GM18868 (cell line): ENCODE measurements around the gene SHROOM3.

Experiments used
- ATAC-seq: cut with Tn5 transposase; IDR thresholded peaks from one replicate; pipeline ENCODE4 v1.9.1; 2021; ENCODE audit warnings: mild to moderate bottlenecking, moderate library complexity; ENCODE audit not compliant: unreplicated experiment

Gene SHROOM3

DNA sequence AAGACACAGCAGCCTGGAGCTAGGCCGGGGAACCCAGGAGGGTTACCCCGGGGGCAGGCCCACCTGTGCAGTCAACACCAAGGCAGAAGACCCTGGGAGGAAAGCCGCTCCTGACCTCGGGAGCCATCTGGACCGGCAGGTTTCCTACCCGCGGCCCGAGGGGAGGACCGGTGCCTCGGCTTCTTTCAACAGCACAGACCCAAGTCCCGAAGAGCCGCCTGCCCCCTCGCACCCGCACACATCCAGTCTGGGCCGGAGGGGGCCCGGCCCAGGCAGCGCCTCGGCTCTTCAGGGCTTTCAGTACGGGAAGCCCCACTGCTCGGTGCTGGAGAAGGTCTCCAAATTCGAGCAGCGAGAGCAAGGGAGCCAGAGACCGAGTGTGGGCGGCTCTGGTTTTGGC, 305.2 kb downstream of the SHROOM3 start:
- ATAC-seq, result no peak

DNA sequence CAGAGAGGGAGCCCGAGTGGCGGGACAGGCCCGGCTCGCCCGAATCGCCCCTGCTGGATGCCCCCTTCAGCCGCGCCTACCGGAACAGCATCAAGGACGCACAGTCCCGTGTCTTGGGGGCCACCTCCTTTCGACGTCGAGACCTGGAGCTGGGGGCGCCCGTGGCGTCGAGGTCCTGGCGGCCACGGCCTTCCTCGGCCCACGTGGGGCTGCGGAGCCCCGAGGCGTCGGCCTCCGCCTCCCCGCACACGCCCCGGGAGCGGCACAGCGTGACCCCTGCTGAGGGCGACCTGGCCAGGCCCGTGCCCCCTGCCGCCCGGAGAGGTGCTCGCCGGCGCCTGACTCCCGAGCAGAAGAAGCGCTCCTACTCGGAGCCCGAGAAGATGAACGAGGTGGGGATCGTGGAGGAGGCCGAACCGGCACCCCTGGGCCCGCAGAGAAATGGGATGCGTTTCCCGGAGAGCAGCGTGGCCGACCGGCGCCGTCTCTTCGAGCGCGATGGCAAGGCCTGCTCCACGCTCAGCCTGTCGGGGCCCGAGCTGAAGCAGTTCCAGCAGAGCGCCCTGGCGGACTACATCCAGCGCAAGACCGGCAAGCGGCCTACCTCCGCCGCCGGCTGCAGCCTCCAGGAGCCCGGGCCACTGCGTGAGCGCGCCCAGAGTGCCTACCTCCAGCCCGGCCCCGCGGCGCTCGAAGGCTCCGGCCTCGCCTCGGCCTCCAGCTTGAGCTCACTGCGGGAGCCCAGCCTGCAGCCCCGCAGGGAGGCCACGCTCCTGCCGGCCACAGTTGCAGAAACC, 306.0 kb downstream of the SHROOM3 start:
- ATAC-seq, result no peak

DNA sequence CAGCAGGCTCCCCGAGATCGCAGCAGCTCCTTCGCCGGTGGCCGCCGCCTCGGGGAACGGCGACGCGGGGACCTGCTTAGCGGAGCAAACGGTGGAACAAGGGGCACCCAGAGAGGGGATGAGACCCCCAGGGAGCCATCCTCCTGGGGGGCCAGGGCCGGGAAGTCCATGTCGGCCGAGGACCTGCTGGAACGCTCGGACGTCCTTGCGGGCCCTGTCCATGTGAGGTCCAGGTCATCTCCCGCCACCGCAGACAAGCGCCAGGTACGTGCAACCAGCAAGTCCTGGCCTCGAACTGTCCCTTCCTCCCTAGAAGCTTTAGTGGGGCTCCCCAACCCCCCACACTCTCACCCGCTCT, 306.6 kb downstream of the SHROOM3 start:
- no peak for ATAC-seq

DNA sequence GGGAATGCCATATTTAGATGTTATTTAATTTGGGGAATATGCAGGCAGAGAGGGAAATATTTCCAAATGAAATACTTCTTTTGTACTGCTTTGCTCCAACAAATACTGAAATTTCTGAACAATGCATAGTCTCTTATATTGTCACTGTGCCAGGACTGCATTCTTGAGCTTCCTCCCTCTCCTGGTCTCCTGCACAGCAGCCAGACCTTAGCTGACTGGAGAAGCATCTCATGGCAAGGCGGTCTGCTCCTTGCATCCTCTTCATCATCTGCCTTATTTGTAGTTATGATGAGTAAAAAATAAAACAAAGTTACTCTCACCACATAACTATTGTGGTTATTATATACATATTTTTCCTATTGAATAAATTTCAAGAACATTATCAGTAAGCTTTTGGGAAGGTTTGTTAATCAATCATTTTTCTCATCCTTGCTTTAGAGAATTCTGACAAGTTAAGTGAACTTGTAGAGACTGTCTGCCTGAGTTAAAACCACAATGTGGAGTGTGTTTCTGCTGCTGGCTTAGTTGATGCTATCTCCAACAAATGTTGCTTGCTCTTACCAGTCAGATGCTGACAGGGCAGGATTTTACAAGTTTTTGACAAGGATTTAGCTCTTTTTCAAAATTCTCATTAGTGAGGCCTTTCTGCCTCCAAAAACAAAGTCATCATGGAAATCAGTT, 309.4 kb downstream of the SHROOM3 start:
- no peak for ATAC-seq

DNA sequence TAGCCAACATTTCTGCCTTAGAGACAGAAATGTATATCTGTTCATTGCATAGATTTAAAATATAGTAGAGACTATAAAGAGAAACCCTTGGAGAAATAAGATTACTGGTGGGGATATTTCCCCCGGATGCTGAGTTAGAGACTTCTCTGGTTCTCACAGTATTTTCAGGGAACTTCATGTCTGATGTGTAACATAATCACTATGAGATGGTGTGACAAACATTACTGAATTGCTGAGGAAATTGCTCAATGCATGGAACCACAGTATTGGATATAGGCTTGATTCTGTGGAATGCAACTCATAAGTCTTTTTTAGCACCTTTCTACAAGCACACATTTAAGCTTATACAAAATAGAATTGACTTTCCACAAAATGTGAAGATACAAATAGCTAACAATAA, 310.2 kb downstream of the SHROOM3 start:
- no peak for ATAC-seq

DNA sequence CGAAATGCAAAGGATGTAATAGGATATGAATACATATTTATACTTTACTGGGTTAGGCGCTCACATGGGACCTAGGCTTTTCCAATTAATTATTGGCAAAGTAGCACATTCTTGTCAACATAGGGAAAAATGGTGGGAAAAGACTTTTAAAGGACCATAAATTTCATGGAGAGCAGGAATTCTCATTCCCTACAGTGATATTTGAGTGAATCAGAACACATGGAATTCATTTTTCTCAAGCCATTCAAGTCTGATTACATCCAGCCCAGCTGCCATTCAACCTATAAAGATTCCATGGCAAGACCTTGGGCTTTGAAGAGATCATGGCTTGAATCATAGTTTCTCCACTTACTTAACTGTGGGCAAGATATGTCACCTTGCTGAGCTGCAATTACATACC, 312.5 kb downstream of the SHROOM3 start:
- no peak for ATAC-seq

DNA sequence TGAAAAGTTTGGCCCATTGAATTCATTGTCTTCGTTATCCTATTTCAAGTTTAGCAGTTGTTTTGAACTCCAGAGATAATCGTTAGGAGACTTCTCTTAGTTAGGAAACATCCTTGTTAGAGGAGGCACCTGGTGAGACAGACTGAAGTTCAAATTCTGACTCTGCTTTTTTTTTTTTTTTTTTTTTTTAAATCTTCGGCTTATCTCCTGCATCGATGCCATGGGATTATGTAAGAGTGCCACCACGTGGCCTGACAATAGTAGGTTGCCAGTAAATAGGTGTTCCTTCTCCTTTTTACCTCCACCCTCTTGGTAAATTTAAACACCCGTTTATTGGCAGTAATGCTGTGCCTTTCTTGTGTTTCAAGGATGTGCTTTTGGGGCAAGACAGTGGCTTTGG, 313.6 kb downstream of the SHROOM3 start:
- ATAC-seq, result no peak

DNA sequence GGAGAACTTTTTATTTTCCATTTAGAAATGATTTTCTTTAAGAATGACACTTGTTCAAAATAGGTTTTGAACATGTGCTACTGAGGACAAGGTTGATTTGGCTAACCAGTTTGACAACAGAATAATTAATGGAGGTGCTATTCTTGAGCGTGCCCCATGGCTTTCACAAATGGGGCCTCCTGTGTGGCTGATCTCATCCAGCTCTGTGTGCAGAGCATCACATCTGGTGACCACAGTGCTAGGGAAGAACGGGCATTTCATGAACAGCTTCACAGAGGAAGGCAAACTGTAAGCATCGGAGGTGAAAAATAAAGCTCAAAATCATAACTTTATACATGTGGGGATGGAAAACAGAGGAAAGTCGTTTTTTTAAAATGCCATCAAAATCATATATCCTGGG, 314.3 kb downstream of the SHROOM3 start:
- ATAC-seq, result no peak

DNA sequence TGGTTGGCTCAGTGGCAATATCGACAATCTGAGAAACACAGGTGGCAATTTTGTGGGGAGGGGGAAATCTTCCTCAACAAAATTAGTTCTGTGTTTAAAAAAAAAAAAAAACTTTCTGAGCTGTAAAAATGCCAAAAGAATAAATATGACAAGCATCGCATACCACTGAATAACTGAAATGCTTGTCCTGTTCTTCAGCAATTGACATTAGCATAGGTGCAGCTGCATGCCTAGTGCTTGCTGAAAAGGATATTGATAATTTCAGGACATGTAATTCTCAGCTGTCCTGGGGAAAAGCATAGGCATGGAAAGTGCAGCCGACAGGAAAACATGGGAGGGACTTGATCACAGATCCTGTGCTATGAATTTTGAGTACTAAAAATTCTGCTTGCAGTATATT, 315.7 kb downstream of the SHROOM3 start:
- ATAC-seq, result no peak

DNA sequence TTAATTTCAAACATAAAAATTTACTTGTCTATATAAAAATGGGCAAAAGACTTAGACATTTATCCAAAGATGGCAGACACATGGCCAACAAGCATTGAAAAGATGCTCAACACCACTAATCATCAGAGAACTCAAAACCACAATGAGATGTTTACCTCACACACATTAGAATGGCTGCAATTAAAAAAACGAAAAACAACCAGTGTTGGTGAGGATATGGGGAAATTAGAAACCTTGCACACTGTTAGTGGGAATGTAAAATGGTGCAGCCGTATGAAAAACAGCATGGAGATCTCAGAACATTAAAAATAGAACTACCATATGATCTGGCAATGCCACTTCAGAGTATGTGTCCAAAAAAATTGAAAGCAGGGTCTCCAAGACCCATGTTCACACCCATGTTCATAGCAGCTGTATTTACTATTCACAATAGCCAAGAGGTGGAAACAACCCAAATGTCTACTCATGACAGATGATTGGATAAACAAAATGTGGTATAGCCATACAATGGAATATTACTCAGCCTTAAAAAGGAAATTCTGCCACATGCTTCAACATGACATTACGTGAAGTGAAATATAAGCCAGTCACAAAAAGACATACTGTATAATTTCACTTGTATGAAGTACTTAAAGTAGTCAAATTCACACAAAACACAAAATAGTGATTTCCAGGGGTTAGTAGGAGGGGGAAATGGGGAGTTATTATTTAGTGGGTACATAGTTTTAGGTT, 316.7 kb downstream of the SHROOM3 start:
- ATAC-seq, result no peak

DNA sequence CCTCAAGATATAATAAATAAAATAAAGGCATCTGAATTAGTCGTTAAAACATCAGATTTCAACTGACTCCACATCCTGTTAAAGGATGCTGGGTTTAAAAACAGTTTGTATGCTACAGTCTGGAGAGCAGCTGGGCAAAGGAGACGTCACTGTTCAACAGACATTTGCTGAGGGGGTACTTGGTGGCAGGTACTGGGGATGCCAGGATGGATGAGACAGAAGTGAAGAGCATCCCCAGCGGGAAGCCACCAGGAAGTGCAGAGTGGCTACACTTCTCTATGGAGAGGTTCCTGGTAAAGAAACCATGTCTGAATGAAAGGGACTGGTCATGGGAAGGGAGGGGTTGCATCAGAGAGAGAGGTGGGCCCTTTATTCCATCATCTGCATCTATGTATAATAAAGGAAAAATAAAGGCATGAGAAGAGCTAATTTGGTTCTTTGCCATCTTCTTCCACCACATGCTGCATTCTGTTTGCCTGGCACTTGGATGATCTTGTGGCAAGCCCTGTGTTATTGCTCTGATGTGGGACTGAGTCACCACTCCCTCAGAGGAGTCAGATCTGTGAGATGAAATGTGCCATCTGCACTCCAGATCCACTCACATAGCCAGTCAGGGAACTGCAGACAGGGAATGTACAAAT, 318.0 kb downstream of the SHROOM3 start:
- ATAC-seq, result no peak

DNA sequence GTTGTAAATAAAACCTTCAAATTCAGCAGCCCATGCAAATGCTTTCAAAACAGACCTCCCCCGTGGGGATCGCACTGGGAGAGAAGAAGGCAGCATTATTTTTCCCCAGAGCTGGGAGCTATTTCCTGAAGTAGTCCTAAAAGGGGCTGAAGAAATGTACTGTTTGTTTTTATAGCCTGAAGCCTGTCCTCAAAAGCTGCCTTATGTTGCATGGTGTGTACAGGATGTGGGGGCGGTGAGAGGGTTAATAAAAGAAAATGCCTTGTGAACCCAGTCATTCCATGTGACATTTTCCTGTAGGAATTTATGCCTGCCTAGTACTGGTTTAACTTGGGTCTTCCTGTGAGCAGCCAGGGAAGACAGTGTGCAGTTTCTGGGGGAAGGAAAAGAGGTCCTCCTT, 318.8 kb downstream of the SHROOM3 start:
- ATAC-seq, result no peak

DNA sequence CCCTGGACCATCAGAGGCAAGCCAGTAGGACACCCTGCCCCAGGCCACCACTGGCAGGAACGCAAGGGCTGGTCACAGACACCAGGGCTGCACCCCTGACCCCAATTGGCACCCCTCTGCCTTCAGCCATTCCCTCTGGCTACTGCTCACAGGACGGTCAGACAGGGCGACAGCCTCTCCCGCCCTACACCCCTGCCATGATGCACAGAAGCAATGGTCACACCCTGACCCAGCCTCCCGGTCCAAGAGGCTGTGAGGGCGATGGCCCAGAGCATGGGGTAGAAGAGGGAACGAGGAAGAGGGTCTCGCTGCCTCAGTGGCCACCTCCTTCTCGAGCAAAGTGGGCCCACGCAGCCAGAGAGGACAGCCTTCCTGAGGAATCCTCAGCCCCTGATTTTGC, 319.4 kb downstream of the SHROOM3 start:
- no peak for ATAC-seq

DNA sequence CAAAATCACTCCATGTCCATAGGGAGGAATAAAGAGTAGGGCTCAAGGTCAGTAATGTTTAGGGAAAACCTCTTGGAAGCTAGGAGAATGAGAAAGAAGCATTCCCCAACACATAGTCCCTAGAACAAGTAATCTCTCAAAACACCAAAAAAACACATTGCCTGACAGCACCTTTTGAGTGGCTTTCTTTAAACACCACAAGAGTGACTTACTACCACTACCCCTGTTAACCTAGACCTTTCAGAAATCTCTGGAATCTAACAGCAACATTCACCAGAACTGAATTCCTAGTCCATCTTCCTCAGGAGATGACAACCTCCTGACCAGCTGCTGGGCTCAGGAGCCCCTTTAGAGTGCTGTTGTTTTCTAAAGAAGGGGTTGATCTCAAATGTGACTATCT, 320.7 kb downstream of the SHROOM3 start:
- no peak for ATAC-seq

DNA sequence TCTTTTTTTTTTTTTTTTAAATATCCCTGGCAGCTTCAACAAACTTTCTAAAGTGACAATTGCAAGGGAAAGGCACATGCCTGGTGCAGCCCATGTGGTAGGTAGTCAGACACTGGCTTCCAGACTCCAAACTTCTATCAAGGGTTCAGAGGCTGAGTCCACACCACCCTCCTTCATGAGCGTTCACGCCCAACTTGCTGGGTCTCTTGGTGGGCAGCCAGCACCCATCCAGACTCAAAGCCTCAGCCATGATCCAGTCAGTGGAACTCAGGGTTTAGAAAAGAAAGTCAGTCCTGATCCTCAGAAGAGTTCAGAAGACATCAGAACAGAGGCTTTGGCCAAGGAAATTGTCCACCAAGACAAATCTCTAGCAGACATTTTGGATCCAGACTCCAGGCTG, 321.4 kb downstream of the SHROOM3 start:
- ATAC-seq, result no peak

DNA sequence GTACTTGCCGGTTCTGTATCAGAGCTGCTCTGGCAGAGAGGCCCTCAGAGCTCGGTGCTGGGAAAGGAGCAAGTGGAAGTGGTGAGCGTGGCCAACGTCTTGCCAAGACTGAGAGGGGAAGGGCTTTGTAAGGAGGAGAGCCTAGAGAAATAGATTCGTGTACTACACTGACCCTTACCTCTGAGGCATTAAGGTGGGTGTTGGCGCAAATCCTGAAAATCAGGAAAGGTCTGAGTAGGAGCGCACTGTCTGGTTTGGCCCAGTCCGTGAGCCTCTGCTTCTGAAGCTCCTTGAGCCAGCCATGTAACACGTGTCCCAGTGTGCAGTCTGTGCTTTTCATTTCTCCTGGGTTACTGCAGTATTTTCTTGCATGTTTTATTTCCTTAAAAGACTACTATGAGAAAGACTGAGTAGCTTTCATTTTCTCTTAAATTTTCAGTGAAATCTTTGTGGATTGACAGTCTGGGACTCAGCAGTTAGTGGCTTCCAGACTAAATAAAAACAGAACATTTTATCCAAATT, 322.4 kb downstream of the SHROOM3 start:
- ATAC-seq, result no peak

DNA sequence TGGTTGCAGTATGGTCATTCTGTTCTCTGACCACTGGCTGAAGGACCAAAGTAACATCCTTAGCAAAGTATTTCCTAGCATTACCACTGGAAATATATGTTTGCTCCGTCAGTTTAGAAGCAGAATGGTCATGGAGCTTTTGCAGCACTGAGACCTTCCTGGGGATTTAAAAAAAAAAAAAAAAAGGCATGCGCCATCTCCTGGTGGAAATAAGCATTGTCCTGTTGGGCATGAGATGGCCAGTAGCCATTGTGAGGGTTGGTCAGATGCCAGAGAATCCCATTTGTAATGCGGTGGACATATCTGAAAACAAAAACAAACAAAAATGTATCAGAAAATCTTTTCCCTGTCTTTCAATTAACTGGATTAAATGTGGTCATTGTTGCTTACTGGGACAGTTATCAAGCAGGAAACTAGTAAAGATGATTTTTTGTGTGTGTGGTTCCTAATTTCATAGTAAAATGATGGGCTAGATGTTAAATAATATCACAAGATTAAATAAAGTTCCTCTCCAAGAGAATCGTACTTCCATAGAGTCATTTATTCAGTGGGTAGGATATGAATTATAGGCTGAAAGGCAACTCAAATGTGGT, 323.4 kb downstream of the SHROOM3 start:
- no peak for ATAC-seq

DNA sequence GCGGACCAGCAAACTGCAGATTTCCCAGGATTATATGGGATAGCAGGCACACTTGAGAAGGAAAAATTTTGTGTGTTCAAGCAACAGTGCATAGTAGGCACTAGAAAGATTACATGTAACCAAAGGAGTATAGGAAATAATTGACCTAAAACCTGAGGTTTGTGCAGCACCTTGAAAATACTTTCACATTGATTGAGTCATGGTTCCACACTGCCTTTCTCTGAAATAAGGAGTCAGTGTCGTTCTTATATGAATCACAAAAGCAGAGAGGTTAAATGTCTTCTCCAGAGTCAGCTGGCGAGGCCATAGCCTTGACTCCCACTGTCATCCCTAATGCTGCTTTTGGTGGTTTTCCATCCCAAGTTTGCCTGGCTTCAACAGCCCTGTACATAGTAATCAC, 324.0 kb downstream of the SHROOM3 start:
- peak; percentile 53 for ATAC-seq

DNA sequence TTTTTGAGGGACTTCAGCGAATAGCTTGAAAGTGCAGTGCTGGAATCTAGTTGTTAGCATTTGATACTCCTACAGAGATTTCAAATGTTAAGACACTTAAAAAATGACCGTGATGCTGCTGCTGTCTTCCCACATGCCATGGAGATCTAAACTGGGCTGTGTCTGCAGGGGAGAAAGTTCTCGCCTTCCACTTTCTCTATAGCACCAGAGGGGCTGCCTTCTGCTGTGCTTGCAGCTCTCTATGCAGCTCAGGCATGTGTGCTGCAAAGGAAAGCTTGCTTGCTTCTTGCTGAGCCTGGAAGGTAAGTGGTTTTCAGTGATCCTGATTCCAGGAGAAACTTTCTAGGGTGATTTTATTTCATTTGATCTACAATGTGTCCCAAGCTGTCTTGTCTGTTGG, 325.2 kb downstream of the SHROOM3 start:
- ATAC-seq, result no peak

DNA sequence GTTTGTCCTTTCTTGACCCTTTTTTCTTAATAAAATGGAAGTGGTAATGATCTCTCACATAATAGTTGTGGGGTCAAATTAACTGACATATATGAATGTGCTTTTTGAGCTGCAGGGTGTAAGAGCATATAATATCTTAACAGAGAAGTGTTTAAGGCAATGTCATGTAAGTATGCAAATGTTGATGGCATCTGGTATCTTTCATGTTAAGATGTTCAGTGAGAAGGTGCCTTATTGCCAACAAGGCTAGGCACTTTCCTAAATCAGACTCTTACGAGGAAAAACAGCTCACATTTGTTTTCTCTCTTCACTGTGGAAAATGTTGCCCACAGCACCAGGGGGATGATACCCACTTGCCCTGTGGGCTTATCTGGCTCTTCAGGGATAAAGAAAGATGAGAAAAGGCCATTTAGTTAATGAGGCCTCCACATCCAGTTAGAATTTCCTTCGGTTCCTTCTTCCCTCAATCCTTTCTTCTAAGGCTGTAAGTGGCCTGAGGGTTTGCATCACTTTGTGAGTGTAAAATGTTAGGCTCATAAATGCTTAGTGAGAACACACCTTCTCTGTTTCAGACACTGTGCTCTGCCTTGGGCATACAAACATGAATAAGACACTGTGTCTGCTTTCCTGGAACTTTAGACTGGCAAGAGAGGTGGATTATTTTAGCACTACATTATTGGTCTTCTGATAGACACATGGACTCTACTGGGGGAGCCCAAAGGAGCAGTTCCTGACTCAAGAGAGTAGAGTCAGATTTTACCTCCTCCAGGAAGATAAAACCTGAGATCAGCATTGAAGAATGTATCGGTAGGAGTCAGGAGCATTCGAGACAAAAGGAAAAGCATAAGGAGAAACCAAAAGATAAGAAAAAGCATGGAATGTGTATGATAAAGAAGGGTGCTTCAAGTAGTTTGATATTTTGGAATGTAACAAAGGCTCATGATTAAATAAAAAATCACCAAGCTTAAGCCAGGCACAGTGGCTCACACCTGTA, 327.4 kb downstream of the SHROOM3 start:
- no peak for ATAC-seq
